NCI-H1930 (cell line): ENCODE measurements around the gene ARMC9.

Source experiments
- DNase-seq, 2 experiments: peaks; one replicate each; lab custom pipeline; 2025; lab: John Stamatoyannopoulos, UW

Gene ARMC9

DNA sequence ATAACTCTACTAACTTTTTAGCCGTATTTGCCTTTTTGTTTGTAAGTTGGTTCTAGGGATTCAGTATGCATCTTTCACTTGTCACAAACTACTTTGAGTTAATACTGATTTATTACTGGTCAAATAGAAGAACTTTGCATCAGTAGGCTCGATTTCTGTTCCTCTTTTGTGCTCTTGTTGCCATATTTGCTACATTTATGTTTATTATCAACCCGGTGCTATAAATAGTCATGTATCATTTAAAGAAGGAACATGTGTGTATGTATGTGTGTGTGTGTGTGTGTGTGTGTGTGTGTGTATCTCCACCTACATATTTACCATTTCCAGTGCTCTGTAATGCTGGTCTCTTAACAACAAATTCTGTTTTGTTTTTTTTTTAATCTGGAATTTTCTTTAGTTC is 117.5 kb downstream of the ARMC9 start:
- no peak for DNase-seq

- DNase-seq, result no peak
Measured at GRCh38 chr2:231317579-231317978, 119.1 kb downstream of the ARMC9 start.

DNA sequence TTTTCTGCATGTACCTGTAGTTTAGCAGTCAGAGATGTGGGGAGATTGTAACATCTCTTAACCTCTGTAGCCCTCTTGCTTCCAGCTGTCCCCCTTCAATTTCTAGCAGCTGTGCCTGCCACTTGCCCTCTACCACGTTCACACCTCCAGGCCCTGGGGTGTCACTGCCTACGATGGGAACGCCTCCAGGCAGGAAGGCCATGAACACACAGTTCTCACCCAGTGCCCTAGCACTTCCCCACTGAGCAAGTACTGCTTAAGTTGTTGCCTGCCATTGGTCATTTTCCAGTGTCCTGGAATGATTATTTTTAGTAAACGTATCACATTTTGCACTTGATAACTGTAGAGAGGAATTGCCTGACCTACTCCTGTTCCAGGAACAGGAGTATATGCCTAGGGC is 120.0 kb downstream of the ARMC9 start:
- DNase-seq, result no peak

DNA sequence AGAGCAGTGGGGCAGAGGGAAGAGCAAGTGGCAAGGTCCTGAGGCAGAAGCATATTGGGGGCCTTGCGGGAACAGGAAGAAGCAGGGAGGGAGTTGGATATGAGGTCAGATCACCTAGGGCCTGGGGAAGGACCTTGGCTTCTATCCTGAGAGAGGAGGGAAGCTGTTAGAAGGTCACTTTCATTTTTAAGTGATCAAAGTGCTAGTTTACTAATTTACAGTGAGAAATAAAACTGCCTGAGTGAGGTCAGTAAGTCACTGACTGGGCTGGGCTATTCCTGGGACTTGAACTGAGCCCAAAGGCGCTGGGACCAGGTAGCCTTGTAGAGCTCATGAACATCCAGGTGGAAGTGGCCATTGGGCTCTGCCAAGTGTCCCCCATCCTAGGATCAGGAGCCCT is 120.5 kb downstream of the ARMC9 start:
- no peak for DNase-seq

DNA sequence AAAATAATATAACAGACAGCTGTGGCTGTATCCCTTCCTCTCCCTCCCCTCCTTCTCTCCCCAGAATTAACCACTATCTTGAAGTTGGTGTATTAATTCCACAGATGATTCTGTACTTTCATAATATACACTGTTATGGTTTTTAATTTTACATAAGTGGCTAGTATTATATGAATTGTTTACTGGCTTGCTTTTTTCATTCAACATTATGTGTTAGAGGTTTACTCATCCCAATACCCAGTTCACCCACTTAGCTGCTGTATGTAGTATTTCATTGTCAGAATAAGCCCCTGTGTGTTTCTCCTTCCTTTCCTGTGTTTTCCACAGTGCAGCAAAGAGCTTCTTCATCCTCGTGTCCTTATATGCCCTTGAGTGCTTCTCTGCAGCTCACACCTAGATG is 121.4 kb downstream of the ARMC9 start:
- no peak for DNase-seq

DNA sequence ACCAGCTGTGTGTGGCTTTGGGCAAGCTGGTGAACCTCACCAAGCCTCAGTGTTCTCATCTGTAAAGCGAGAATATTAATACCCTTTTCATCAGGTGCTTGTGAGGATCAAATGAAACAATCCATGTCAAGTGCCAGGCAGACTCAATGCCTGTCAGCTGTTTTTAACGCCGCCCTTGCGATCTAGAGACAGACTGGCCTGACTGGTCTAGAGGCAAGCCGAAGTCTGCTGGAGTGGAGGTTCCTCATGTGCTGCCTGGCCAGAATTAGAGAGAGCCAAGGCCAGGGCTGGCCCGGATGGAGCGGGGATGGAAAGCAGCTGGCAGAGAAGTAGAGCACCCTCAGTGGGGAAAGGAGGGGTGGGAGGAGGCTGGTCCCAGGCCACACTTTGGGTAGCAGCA is 122.6 kb downstream of the ARMC9 start:
- DNase-seq, result no peak

GRCh38 chr2:231321556-231322334 is 123.3 kb downstream of the ARMC9 start:
- no peak for DNase-seq

- no peak for DNase-seq
Measured at GRCh38 chr2:231323316-231323715, 124.9 kb downstream of the ARMC9 start.

- no peak for DNase-seq
Measured at GRCh38 chr2:231325826-231326225, 127.4 kb downstream of the ARMC9 start.

- no peak for DNase-seq
Measured at GRCh38 chr2:231326404-231326803, 128.0 kb downstream of the ARMC9 start.

DNA sequence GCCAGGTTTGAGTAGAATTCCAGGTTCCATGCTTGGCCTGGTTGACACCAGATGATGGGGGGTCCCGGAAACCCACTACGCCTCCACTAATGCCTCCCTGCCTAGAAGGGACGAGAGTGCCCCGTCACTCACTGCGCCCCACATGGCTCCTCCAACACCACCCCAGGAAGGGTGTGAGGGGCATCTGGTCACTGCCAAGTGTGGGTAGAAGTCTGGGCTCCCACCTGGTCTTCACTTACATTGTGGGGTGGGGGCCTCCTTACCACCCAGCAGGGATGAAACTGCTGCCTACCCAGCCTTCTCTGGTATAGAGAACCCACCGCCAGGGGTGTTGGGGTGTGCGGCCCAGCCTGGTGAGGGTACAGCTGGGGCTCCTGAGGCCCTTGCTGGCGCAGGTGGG is 131.9 kb downstream of the ARMC9 start:
- DNase-seq, result no peak

DNA sequence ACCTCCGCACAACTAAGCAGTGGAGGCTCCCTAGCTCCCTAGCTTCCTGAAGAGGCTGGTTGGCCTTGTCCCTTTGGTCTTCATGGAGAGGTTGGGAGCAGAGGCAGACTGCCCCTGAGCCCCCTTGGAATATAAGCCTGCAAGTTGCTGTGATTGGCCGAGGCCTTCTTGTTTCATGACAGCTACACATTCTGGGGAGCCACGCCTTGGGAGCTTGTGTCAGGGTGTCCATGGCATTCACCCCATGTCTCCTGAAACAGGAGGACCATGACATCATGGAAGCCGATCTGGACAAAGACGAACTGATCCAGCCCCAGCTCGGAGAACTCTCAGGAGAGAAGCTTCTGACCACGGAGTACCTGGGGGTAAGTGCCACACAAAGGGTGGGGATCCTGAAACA is 133.1 kb downstream of the ARMC9 start:
- no peak for DNase-seq

- DNase-seq, result no peak
Measured at GRCh38 chr2:231332388-231332787, 134.0 kb downstream of the ARMC9 start.

DNA sequence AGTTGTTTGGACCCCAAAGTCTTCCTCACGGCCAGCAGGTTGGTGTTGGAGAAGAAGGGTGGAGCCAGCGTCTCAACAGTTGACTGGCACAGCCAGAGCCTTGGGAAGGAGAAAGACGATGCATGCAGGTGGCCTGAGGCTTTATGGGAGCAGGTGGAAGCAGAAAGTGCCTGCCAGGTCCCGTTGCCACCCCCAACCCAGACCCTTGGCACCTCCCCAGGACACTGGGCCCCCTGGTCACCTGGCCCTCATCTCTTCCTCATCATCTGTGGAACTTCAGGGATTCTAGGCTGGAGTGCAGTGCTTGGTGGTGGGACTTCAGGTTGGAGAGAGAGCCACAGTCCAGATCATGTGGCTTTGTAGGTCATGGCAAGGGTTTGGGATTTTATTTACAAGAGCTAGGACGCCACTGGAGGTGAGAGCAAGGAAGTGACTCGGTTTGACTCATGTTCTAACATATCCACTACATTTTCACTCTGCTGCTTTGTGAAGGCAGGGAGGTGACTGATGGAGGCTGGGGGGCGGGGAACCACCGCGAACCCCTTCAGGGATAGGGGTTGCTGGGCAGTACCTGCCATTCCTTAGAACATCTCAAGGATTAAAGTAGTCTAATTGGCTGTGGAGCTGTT is 134.6 kb downstream of the ARMC9 start:
- no peak for DNase-seq

GRCh38 chr2:231334179-231334930 is 135.9 kb downstream of the ARMC9 start:
- no peak for DNase-seq

DNA sequence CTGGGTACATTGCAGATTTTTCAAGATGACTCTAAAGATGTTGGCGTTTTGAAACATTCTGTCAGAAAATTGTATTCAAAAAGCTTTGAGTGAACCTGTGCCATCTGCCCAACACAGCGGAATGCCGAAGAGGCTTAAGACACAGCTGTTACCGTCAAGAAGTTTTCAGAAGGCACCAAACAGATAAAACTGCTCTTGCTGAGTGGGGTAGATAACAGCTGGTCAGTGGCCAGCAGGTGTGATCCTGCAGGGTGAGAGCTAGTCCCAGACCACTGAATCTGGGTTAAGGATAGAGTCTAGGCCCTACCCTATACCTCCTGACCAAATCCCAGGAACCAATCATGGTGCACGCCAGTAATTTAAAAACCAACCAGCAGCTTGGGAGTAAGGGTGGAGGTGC is 136.6 kb downstream of the ARMC9 start:
- DNase-seq, result no peak

DNA sequence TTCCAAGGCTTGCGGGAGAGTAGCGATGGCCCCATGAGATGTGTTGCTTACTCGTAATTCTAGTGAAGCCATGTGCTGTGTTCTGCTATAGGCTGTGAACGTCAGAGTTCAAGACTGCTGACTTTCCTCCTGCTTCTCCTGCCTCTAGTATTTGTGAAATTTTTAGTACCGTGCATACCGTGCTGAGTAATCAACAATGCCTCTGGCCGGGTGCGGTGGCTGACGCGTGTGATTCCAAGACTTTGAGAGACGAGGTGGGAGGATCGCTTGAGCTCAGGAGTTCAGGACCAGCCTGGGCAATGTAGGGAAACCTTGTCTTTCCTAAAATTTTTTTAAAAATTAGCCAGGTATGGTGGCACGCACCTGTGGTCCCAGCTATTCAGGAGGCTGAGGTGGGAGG is 137.2 kb downstream of the ARMC9 start:
- DNase-seq, result no peak

GRCh38 chr2:231336236-231336635 is 137.8 kb downstream of the ARMC9 start:
- DNase-seq, result no peak

DNA sequence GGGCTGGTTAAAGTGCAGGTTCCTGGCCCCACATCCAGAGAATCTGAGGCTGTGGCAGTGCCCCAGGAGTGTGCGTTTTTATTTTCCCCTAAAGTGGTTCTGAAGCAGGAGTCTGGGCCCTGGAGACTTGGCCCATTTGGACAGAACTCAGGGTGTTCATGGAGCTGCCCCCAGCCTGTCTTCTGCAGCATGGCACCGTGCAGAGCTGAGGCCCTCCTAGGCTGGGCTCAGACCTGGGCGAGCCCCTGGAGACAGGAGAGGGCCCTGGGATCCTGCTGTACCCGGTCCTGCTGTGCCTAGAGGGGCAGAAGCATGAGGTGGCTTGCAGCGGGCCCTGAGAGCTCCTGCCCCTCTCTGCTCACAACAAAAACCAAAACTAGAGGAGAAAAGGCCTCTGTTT is 138.3 kb downstream of the ARMC9 start:
- DNase-seq, result no peak

GRCh38 chr2:231337807-231338759 is 139.7 kb downstream of the ARMC9 start:
- no peak for DNase-seq

DNA sequence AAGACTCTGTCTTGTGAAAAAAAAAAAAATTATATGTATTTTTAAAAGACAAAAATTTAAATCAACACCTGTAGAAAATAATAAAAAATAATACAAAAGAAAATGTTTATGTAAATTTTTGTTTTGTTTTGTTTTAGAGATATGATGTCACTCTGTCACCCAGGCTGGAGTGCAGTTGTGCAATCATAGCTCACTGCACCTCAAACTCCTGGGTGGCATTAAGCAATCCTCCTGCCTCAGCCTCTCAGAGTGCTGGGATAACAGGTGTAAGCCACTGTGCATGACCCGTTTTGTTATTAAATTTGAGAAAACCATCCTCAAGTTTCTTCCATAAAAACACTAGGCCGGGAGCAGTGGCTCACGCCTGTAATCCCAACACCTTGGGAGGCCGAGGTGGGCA is 140.9 kb downstream of the ARMC9 start:
- DNase-seq, result no peak

DNA sequence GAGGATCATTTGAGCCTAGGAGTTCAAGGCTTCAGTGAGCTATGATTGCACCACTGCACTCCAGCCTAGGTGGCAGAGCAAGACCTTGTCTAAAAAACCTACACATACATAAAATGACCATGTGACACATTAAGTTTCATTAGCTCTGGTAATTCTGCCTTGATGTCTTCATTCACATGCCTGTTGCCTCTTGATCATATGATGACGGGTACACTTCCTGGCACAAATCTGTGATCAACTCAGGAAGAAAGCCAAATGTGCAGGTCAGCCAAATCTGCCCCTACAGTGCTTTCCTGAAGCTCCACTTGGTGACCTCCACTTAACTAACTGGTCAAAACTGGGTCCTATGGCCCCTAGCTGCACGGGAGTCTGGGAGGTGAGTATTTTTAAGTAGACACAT is 142.7 kb downstream of the ARMC9 start:
- no peak for DNase-seq
